Epithelial cell of esophagus (primary cell): ENCODE data around the gene NOP14.
A peak's percentile ranks its signal among the peaks of the same experiment; 100 is the strongest.
"Not testable (repeated sequence)": the region's sequence is repeated elsewhere in the genome, so short reads cannot be mapped to it uniquely, and the experiment has no call there.

ENCODE experiments used
- DNase-seq: peaks from one replicate; pipeline ENCODE4 v3.0.0; 2010; ENCODE audit warnings: low read depth
- H3K4me3 ChIP-seq: 2 replicates; pipeline ENCODE4 v1.5.1; 2011; ENCODE audit warnings: mild to moderate bottlenecking, low read length, control low read depth
- TF ChIP-seq, protein P1 (sequence below): IDR thresholded peaks from 2 replicates; pipeline ENCODE4 v1.5.1; 2011; ENCODE audit warnings: low read depth, mild to moderate bottlenecking, low read length, control low read depth, inconsistent platforms; ENCODE audit not compliant: insufficient read depth; ENCODE audit errors: missing control alignments

Gene NOP14

DNA sequence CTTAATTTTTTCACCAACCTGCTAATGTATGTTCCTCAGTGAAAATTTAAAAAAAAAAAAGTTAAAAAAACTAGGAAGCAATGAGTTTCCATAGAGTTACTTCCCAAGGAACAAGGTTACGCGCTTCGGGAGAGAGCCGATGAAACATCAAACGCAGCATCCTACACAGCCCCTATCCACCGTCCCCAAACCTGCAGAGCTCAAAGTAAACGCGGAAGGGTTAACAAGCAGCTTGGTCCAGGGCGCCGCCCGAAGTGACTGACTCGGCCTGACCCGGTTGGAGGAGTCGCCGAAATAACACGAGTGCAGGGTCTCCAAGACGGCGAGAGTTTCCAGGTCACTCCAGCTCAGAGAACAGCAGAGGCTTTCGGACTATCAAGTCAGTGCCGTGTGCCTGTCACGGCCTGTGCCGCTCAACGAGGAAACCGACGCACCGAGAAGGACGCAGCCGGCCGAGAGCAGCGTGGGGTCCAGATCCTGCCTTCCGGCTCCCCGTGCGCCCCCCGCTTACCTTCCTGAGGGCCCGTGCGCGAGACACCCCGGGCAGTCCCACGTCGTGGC, 512 bp downstream of the NOP14 start:
- H3K4me3 ChIP-seq = peak overlapping the region; percentile 81
- TF ChIP-seq, protein P1, sequence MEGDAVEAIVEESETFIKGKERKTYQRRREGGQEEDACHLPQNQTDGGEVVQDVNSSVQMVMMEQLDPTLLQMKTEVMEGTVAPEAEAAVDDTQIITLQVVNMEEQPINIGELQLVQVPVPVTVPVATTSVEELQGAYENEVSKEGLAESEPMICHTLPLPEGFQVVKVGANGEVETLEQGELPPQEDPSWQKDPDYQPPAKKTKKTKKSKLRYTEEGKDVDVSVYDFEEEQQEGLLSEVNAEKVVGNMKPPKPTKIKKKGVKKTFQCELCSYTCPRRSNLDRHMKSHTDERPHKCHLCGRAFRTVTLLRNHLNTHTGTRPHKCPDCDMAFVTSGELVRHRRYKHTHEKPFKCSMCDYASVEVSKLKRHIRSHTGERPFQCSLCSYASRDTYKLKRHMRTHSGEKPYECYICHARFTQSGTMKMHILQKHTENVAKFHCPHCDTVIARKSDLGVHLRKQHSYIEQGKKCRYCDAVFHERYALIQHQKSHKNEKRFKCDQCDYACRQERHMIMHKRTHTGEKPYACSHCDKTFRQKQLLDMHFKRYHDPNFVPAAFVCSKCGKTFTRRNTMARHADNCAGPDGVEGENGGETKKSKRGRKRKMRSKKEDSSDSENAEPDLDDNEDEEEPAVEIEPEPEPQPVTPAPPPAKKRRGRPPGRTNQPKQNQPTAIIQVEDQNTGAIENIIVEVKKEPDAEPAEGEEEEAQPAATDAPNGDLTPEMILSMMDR = no peak
- peak; percentile 48 for DNase-seq

DNA sequence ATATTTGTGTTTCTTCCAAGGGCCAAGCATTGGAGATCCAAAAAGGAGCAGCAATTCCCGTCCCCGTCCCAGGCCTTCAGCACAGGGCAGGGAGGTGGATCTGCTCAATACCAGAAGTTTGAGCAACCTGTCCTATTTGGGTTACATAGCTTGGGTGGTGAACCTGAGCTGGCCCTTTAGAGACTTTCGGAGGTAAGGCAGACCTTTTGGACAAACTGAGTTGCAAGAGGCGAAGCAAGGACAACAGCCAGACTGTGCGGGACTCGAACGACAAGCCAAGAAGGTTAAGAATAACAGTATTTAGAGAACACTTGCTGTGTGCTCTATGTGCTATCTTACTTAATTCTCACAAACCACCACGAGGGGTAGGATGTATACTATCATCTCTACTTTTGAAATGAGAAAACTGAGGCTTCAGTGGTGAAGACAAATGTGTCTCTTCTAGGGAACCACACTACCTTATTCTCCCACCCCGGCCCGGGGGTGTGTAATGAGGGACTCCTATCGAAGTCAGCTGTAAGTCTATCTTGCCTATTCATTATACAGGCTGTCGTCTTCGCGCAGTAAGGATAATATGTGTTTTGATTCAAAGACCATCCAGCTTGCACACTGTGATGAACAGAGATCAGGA, 1.3 kb downstream of the NOP14 start:
- peak overlapping the region; percentile 81 for H3K4me3 ChIP-seq
- DNase-seq = no peak
- TF ChIP-seq, protein P1 = no peak

DNA sequence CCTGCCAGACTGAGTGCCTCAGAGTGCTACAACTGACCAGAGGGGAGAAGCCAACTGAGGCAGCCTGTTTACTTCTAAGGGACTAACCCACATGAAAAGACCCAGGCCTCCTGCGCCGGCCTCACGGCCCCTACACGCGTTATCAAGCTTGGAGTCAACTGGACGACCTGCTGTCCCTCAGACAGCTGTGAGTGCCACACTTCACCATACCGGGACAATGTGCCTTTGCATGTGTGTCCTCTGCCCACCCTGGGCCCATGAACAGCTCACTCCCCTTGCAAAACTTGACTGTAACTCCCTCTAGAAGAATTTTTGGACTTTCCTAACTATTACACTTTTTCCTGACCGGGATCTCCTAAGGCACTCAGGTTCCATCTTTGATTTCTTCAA, 1.8 kb downstream of the NOP14 start:
- no peak for DNase-seq
- peak overlapping the region; percentile 81 for H3K4me3 ChIP-seq
- TF ChIP-seq, protein P1 = no peak

DNA sequence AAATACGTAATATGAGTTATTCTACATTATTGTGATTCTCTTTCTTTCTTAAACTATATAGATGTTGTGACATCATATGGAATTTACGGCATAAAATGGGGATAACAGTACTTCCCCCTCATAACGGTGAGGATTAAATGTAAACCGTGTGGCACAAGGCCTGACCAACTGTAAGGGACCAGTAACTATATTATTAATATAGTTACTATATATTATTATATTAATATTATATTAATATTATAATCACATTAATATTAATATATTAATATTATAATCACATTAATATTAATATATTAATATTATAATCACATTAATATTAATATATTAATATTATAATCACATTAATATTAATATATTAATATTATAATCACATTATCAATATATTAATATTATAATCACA, 2.8 kb downstream of the NOP14 start:
- not testable (repeated sequence) for H3K4me3 ChIP-seq, DNase-seq

DNA sequence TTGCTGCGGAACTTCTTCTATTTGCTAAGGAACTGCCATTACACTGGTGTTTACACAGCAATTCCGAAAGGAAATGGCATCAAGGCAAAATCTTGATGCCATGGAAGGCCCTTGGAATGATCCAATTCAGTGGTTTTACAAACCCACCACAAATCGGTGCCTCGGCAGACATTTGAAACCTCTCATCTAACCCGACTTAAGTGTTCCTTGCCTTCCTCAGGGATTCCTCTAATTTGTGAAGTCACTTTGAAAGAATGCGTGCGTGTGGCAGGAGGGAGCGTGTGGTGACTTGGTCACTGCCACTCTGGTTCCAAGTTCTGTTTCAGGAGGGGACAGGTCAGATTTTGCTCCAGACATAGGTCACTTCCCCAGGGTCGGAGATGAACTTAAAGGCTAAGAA, 4.8 kb downstream of the NOP14 start:
- DNase-seq = peak; percentile 44
- H3K4me3 ChIP-seq = no peak overlapping the region
- TF ChIP-seq, protein P1 = no peak

DNA sequence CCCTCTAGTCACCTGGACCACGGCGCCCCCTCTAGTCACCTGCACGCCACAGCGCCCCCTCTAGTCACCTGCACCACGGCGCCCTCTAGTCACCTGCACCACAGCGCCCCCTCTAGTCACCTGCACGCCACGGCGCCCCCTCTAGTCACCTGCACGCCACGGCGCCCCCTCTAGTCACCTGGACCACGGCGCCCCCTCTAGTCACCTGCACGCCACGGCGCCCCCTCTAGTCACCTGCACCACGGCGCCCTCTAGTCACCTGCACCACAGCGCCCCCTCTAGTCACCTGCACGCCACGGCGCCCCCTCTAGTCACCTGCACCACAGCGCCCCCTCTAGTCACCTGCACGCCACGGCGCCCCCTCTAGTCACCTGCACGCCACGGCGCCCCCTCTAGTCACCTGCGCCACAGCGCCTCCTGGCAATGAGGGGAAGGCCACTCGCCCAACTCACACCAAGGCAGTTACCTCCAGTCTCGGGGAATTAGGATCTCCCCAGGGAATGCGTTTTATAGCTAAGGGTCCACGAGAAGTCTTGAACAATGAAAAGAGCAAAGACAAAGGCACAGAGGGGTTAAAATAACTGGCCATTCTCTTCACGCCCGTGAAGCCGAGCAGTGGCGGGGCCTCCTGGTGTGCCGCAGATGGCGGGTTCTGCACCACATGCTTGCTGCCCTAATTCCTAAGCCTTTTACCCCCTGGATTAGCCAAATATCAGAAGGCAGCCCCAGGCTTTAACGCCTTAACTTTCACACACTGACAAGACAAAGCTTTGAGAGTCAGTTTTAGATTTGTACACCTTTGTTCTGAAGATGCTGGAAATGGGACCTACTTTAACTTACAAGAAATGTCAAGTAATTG, 7.8 kb downstream of the NOP14 start:
- H3K4me3 ChIP-seq, DNase-seq: not testable (repeated sequence)

DNA sequence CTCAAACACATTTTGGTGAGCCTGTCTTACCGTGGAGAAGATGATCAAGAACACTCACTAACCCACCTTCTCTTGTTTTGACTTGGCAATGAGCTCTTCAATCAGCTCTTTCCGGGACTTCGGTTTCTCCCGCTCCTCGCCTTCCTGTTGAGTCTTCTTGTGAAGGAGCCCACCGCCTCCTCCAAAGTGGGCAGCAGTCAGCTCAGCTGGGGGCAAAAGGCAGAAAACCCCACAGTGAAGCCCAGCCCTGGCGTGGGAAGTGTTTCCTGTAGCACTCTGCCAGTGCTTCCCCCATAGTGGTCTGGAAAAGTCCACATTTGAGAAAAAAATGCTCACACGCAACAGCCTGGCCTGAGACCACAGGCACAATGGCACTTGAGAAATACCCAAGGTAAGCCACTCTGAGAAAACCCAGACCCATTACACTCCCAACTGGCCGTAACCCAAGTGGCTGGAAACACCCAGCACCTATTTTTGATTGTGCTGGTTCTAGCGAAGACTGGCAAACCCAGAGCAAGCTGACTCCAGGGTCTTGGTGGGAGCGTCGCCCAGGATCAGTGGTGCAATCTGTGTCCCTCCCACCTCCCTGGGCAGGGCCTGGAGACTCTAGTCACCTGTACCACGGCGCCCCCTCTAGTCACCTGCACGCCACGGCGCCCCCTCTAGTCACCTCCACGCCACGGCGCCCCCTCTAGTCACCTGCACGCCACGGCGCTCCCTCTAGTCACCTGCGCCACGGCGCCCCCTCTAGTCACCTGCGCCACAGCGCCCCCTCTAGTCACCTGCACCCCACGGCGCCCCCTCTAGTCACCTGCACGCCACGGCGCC, 8.6 kb downstream of the NOP14 start:
- H3K4me3 ChIP-seq = no peak overlapping the region
- no peak for DNase-seq
- TF ChIP-seq, protein P1 = no peak
